ENCODE results near the gene CXCL8.
"Not testable (repeated sequence)": the region's sequence is repeated elsewhere in the genome, so short reads cannot be mapped to it uniquely, and the experiment has no call there.

Gene CXCL8

DNA sequence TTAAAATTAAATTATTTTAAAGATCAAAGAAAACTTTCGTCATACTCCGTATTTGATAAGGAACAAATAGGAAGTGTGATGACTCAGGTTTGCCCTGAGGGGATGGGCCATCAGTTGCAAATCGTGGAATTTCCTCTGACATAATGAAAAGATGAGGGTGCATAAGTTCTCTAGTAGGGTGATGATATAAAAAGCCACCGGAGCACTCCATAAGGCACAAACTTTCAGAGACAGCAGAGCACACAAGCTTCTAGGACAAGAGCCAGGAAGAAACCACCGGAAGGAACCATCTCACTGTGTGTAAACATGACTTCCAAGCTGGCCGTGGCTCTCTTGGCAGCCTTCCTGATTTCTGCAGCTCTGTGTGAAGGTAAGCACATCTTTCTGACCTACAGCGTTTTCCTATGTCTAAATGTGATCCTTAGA lies at the start of gene CXCL8:
Gene CXCL8, plus strand, starts transcription at position 217 of the 426 bp plus-strand sequence. Its CDS starts 90 bp downstream, at position 307.
- DNase-seq, result no peak

DNA sequence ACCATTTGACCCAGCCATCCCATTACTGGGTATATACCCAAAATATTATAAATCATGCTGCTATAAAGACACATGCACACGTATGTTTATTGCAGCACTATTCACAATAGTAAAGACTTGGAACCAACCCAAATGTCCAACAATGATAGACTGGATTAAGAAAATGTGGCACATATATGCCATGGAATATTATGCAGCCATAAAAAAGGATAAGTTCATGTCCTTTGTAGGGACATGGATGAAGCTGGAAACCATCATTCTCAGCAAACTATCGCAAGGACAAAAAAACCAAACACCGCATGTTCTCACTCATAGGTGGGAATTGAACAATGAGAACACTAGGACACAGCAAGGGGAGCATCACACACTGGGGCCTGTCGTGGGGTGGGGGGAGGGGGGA lies 49.2 kb upstream of the CXCL8 start:
- not testable (repeated sequence) for DNase-seq

DNA sequence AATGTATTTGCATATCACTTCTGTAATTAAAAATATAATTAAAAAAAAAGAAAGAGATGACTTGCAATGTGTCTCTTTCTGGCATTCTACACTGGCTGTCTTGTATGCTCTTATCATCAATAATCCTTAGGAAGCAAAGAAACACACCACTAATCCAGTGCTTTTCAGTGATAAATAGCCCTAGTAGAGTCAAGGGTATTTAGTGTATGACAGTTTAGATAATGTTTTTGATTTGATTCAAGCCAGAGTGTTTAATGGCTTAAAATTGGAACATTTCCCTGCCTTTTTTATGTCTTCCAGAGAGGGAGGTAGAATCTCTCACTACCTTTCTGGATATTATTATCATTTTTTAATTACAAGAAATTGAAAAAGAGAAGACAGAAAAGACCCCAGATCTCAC lies 48.6 kb upstream of the CXCL8 start:
- DNase-seq, result no peak

DNA sequence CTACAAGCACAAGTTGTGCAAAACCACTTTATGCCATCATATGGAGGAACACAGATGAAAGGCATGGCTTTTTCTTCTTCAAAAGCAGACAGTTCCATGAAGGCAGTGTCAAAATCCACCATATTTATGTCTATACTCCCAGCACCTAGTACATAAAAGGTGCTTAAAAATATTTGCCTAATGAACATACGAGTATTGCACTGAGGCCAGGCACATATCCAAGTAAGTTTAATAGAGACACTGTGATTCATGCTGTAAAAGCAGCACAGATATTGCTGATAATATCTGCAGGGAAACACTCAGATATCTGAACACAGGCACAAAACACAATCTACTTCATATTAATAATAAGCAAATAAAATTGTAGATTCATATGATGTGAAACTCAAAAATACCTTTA lies 48.1 kb upstream of the CXCL8 start:
- no peak for DNase-seq

DNA sequence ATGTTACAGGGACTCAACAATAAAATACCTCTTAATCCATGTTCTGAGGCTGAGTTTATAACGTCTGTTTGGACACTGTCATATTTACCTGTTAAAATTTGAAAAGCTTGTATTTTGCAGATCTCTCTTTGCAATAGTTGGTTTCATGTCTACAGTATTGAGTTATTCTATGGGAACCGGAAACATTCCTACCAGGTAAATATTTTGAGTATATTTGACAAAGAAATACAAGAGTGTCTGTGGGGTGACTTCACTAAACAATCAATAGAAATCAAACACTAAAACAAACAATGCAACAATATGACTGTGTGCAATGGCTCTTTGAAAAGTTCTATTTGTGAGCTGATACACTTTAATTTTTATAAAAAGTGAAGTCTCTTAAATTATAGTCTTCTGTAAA lies 47.7 kb upstream of the CXCL8 start:
- DNase-seq, result no peak

DNA sequence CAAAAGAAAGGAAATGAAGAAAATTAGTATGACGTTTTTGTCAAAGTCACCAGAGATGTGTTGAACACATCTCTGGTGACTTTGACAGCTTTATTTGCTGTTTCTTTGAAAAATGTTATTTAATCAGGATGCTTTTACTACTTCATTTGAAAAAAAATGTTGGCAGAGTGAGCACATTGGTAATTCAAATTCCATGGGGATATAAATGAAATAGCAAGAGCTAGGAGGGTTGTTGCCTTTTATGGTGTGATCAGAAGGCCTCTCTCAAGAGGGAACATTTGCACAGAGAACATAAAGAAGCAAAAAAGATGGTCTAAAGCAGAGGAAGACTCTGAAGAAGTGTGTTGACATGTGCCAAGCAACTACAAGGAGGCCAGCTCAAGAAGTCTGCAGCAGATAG lies 46.6 kb upstream of the CXCL8 start:
- DNase-seq, result no peak

DNA sequence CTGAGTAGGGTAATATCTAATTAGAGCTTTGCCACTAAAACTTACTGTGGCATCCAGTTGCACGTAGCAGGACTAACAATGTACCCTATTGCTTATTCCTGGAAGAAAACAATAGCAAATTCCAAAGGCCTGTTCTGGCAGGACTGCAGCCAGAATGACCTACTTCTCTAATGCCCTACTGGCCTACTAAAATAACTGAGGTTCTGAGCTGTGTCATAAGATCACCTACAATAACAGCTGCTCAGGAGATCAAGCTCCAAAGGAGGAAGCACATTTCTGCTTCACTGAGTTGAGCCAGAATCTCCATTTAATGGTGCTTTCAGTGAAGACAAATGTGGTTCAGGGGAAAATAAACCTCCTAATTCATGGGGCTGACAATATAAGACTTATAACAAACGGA lies 42.2 kb upstream of the CXCL8 start:
- no peak for DNase-seq

DNA sequence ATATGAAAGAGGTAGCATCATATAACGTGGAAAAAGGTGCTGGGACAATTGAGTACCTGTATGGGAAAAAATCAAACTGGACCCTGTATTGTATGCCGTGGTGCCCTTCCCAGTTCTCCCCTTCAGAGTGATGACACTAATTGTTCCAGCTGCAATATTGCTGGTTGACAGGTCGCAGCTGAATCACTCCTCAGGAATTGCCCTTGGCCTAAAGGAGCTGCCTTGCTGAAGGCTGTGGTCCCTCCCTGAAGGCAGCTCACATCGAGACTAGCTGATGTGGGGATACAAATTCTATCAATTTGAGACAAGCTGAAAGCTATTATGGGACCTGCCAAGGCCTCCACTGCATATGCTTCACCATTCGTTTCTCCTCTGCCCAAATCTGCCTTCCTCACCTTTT lies 39.3 kb upstream of the CXCL8 start:
- DNase-seq, result no peak

DNA sequence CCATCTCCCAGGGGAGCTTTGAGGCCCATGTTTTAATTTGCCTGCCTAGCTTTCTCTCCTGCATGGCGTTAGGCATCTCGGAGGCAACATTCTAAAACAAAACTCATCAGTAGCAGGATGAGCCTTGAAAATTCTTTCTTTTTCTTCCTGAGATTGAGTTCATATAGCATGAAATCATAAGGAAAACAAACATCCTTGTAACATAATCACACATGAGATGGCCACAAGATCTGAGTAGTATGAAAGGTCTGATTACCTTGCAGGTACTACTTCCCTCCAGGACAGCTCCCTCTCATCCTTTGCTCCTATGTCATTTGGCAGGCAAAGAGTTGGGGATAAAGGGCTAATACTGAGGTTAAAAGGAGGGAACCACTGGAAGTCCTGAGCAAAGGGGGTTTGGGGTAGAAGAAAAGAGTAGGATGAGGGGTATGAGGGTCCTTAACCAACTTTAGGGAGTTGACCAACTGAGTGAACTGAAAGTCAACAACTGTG lies 37.5 kb upstream of the CXCL8 start:
- no peak for DNase-seq

DNA sequence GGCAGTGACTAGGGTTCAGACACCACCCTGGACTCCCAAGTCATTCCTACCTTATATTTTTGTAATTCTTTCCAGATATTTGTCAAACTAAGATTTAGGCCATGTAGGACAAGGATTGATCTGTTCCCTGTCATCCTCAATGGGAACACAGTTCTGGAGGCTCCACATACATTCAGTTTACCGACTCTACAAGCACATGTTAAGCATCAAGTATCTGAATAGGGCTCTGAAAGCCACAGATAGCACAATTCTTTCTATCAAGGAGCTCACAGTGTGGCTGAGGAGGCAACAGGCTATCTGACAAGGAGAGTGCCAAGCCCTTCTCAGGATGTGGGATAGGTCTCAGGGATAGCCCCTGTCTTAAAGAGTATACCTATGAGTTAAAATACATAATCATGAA lies 37.0 kb upstream of the CXCL8 start:
- DNase-seq, result no peak

DNA sequence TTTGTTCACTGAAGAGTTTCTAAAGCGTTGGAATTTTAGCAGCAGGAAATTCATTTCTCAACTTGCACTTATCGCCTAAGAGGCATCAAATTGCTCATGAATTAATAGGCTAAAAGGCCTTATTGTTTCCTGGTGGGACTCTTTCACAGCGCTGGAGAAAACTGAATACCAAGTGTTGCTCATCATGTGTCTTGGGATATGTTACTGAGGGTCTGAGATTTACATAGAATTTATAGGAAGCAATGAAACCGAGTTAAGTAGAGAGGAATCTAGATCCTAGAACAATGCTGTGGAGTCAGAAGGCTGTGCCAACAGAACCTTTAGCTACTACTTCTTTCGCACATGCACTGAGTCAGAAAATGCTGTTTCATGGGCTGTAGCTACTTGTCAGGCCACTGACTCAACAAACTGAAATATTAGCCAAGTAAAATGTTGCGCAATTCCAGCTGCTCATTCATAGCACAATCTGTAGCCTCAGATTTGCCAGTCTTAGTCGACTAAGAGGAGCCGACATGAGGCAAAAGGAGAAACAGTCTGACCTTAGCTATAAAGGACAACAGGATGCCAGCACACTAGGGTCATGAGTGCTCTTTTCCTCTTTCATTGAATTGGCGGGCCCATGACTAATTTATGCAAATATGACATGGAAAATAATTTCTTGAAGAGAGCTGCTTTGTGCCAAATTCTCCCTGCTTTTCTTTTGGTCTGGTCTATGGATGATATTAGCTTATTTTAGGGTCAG lies 35.9 kb upstream of the CXCL8 start:
- no peak for DNase-seq

DNA sequence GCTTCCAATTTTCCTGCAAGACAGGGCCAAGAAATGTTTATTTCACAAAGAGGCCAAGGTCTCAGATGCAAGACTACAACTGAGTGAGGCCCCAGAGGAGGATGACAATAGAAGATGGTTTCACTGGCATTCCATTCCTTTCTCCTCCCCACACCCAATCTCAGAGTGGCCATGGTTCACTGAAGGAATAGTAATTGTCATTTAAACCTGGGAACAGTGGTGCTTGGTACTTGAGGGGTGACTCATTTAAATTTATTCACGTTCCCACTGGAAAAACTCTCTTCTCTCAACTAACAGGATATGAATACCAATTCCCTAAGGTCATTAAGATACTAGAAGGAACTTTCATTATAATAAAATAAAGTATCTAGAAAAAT lies 35.3 kb upstream of the CXCL8 start:
- DNase-seq, result no peak

DNA sequence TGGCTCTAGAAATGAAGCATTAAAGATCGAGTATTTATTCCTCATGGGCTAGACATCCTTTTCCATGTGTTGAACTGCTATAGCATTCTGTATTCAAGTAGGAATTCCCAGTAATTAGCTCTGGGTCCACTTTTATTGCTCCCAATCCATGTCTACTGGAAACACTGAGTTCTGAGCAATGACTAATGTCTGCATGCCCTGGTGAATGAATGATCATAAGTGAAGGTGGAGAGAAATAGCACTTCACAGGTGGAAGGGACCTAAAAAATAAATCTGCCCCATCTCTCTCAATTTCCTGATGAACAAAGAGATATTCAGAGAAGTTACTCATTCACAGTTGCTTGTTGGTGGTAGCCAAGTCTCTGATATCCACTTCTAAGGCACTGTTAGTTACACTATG lies 34.6 kb upstream of the CXCL8 start:
- DNase-seq, result no peak

DNA sequence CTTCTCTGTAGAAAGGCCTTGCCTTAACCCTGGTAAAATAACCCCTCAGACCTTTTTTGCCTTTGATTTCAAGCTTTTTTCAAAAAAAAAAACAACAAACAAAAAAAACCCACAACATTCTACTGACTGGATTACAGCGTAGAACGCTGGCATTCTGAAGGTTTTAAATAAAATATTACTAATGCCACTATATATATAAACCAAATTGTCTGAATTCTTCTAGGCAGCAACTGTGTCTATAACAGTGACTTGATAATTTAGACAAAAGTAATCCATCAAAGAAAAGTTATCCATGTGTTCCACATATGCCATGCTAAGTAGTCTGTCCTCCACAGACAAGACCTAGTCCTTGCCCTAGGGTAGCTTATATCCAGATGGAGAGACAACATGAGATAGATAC lies 33.6 kb upstream of the CXCL8 start:
- no peak for DNase-seq

DNA sequence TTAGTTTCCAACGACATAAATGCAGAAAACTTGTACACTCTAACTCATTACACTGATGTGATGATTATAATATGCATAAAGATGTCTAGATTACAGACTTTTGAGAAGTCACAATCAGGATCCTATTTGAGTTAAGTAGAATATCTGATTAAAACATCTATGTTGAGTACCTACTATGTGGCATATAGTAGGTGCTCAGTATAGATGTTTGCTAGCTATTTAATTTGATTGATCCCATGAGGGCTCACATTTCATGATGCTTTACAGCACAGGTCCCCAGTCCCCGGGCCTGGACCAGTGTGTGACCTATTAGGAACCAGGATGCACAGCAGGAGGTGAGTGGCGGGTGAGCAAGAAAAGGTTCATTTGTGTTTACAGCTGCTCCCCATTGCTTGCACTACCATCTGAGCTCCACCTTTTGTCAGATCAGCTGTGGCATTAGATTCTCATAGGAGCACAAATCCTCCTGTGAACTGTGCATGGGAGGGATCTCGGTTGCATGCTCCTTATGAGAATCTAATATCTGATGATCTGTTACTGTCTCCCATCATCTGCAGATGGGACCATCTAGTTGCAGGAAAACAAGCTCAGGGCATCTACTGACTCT lies 33.0 kb upstream of the CXCL8 start:
- DNase-seq, result no peak

DNA sequence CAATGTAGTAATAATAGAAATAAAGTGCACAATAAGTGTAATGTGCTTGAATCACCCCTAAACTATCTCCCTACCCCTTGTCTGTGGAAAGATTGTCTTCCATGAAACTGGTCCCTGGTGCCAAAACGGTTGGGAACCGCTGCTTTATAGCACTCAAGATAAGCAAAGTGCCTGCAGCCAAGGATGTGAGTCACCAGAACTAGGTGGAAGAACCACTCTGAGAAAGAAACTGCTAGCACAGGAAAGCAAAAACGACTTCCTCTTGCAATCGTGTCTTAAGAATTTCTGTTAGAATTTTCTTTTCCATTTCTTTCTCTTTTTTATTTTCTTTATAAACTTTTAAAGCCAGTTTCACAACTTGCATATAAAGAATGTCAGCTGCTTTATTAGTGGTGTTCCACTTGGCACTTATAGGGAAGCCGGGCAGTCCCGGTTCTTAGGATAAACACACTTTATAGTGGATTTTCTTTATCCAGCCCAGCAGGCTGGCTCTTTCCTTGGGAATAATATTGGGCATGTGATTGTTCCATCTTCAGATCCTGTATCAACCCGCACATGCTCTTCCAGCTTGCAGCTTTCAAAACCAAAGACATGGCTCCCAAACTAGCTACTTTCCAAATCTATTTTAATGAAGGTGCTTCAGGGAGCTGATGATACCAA lies 32.3 kb upstream of the CXCL8 start:
- DNase-seq, result no peak

DNA sequence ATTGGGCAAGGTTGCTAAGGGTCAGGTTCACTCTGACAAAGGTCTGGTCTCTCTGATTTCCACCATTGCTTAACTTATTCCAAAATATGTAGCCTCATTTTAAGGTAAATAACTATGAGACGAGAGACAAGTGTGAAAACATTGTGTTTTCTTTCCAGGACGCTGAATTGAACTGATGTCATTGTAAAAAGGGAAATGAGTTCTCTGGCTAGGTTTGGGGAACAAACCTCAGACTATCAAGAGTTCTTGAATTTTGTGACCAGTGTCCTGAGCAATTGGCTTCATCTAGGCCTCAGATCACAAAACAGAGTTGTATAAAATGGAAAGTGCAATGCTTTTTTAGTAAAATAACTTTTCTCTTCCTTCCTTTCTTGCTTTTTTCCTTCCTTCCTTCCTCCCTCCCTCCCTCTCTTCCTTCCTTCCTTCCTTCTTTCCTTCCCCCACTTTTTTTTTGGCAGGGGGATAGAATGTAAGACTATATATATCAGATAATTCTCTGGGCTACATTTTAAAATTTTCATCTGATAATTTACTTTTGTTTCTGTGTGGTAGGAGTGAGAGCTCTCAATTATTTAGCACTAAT lies 30.8 kb upstream of the CXCL8 start:
- no peak for DNase-seq

DNA sequence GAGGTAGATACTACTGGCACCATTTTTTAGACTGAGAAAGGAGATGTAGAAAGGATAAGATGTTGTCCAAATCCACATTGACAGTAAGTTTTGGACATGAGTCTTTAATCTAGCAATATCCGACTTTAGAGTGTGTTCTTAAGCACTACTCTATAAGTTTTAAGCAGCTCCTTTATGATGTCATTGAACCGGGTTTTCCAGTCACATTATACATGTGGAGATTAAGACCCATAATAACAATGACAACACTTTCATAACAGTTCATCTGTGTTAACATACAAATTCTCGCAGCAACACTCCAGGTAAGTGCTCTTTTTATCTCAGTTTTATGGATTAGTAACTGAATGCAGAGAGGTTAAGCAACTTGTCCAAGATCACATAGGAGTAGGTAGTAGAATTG lies 30.3 kb upstream of the CXCL8 start:
- DNase-seq, result no peak

DNA sequence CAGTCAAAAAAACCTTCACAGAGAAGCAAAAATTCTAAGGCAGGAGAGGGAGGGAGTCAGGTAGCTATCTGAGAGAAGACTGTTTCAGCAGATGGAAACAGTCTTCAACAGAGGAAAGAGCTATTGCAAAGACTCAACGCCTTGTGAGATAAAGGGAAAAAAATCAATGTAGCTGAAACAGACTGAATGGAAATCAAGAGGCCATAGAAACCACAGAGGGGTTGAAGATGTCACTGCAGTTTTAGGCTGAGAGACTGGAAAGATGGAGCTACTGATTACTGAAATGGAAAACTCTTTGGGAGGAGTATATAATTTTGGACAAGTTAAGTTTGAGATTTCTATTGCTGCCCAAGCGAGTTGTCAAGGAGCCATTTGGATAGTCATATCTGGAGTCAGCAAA lies 28.4 kb upstream of the CXCL8 start:
- no peak for DNase-seq

DNA sequence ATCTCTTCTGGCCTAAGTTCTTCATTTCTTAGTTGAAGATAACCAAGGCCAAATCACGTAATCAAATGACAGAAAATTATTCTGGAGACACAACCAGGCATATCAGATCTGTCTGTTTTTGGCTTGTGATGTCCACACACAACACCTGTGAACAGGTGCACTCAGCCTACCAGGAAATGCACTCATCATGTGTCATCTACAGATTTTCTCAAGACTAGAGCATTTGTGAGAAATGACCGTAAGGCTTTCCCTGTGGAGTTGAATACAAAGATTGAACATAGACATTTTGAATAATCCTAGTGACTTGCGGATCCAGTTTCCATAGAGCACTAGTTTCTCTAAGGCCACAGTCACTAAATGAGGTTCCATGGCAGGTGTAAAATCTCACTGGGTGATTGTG lies 26.7 kb upstream of the CXCL8 start:
- DNase-seq, result no peak

DNA sequence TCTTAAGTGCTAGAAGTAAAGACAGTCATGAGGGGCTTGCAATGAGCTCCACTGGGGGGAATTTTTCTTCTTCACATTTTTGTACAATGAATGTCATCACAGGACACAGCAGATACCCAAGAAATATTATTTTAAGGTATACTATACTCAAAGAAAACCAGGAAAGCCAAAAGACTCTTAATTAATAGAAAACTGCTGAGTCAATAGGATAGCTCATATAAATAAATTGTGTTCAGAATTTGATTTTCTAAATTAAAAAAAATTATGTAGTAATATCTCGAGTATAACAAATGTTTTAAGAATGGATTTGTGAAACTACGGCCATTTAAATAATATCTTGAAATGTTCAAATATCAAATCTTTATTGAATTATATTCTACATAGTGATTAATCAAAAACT lies 25.7 kb upstream of the CXCL8 start:
- no peak for DNase-seq

DNA sequence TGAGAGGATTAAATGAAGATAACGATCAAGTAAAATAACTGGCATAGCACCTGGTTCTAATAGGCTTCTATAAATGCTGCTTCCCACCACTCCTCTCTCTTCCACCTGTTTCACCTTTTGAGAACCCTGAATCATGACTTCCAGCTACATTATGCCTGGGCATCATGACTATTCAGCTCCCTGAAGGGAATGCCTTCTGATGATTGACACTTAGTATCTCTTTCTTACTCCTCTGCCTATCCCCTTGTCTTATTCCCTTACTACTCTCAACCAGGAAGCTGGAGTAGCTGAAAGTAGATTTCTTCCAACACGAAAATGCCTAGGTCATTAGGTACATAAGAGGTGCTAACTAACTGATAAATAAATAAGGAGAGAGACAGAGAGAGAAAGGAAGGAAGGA lies 24.7 kb upstream of the CXCL8 start:
- DNase-seq, result no peak

DNA sequence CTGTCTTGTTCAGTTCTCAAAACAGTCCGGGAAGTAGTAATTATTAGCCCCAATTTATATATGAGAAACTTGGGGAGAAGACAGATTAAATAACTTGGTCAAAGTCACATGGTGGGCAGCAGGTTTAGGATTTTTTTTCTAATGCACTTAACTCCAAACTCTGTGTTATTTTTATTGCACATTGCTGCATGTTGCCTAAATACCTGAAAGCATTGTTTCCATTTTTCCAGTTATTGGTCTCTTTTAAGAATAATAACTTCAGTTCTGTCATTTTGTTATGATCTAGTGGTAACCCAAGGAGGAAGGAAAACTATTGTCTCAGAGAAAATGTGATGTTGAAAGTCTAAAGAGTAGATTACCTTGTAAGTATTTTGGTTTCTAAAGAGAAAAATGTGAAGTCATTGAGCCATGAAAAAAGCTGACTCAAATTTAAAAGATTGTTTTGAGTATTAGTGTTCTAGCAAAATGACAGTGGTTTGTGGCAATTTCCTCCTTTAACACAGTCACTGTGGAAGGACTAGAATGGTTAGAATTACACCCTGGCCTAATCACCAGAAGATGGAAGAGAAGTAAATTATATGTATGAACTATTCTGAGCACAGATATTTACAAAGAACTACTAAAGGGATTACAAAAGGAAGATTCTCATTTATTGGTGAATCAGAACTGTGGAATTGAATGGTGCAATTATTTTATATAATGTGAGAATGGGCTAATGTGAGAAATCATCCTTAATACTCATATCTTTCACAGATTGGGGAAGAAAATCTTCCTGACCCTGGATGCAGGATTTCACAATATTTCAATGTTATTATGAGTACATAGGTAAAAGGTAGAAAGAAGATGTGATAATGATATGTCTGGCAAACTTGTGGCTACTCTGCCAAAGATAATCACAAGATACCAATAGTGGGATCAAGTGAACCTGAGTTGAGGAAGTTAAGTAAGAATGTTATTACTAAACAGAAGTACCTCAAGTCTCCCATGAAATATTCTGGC lies 21.7 kb upstream of the CXCL8 start:
- DNase-seq, result no peak

Measured in activated T-cell treated with anti-CD3 and anti-CD28 coated beads, Interleukin-2, amount 50 U/mL, for 48 hours (primary cell).